HepG2 (cell line): ENCODE measurements around the gene PRKCE. TPM values are rescaled to one million over a fixed set of nuclear protein-coding genes. Genes with fewer than 3 reads are reported as not detected.

Source experiments
- ATAC-seq: fragments of 200-7000 bp; cut with Tn5 transposase; 3 replicates; pipeline ENCODE4 v1.9.1; 2020; ENCODE audit warnings: mild to moderate bottlenecking, moderate library complexity
- BruUV-seq: library from RNA; stranded (reverse); fragments of 400-500 nt; replicated peaks from 2 replicates; lab custom pipeline; 2021; lab: Mats Ljungman, UMichigan
- CTCF ChIA-PET: fragments of 300-600 bp; formaldehyde crosslinking; extraction: SDS; loops from one replicate; lab custom pipeline; 2021; ENCODE audit warnings: low total read pairs, inconsistent platforms, low intra/inter-chr PET ratio; lab: Yijun Ruan, JAX
- POLR2A ChIA-PET: fragments of 350-600 bp; sonication (Branson Sonifier 250); formaldehyde crosslinking; loops from one replicate; lab custom pipeline; 2020; ENCODE audit warnings: antibody characterized with exemption, inconsistent platforms; lab: Yijun Ruan, JAX
- DNase-seq: peaks from one replicate; pipeline ENCODE4 v3.0.0-alpha.2; 2015; ENCODE audit warnings: low spot score
- FAIRE-seq: peaks from 3 replicates; lab custom pipeline; 2011; peaks lifted over from hg19 to GRCh38; lab: Jason Lieb, UNC
- H2AFZ ChIP-seq: one replicate; pipeline ENCODE4 v1.6.1; 2011; ENCODE audit warnings: low read length, inconsistent platforms
- H3K27ac ChIP-seq: fragments of 300-600 bp; 3 replicates; pipeline ENCODE4 v1.8.0; 2011; ENCODE audit warnings: mixed run types, mild to moderate bottlenecking, mixed read lengths, low read length, inconsistent platforms; ENCODE audit not compliant: insufficient read depth; ENCODE audit errors: extremely low read length
- H3K27me3 ChIP-seq, 2 experiments: fragments of 200-600 bp in 1 of 2; 2 replicates in 1 of 2; 3 replicates in 1 of 2; pipeline versions ENCODE4 v1.6.0 to v1.8.0; 2011; ENCODE audit warnings: low read length in 2 of 2, mild to moderate bottlenecking in 2 of 2, moderate library complexity in 2 of 2, inconsistent platforms in 1 of 2; ENCODE audit not compliant: insufficient read depth in 2 of 2, control insufficient read depth in 1 of 2
- H3K36me3 ChIP-seq, 2 experiments: fragments of 200-600 bp in 1 of 2; replicated peaks in 1 of 2; 2 replicates in 1 of 2; 3 replicates in 1 of 2; pipeline versions ENCODE4 v1.5.1 to v1.8.0; 2011; ENCODE audit warnings: low read length in 2 of 2, inconsistent platforms in 1 of 2; ENCODE audit not compliant: insufficient read depth in 2 of 2, control insufficient read depth in 1 of 2
- H3K4me1 ChIP-seq: 2 replicates; pipeline ENCODE4 v1.5.1; 2012; ENCODE audit warnings: low read length, inconsistent platforms; ENCODE audit not compliant: insufficient read depth
- H3K4me2 ChIP-seq: 2 replicates; pipeline ENCODE4 v1.6.0; 2011; ENCODE audit warnings: low read depth, low read length, inconsistent platforms
- H3K4me3 ChIP-seq, 3 experiments: fragments of 200-600 bp in 1 of 3; sonication (generic), shearing (Covaris generic) in 1 of 3; replicated peaks in 1 of 3; 2 replicates each; pipeline ENCODE4 v1.5.1; 2011 to 2016; ENCODE audit warnings: low read length in 3 of 3, inconsistent platforms in 2 of 3, low read depth in 2 of 3, mild to moderate bottlenecking in 2 of 3, control low read depth in 1 of 3, mixed read lengths in 1 of 3; ENCODE audit not compliant: insufficient read depth in 1 of 3
- H3K79me2 ChIP-seq: one replicate; pipeline ENCODE4 v1.6.1; 2011; ENCODE audit warnings: low read length, inconsistent platforms; ENCODE audit not compliant: insufficient read depth
- H3K9ac ChIP-seq: 2 replicates; pipeline ENCODE4 v1.6.0; 2011; ENCODE audit warnings: mild to moderate bottlenecking, low read depth, low read length, inconsistent platforms; ENCODE audit not compliant: insufficient read depth
- H3K9me3 ChIP-seq: 2 replicates; pipeline ENCODE4 v1.5.1; 2012; ENCODE audit warnings: mild to moderate bottlenecking, low read length
- H4K20me1 ChIP-seq: 2 replicates; pipeline ENCODE4 v1.6.0; 2011; ENCODE audit warnings: inconsistent platforms, mild to moderate bottlenecking, low read length, moderate library complexity; ENCODE audit not compliant: insufficient read depth
- EZH2 ChIP-seq: conservative IDR thresholded peaks from 2 replicates; pipeline ENCODE4 v1.6.1; 2012; ENCODE audit warnings: mild to moderate bottlenecking, low read depth, low read length, moderate library complexity
- FOXJ3 ChIP-seq: sonication (generic); formaldehyde crosslinking; IDR thresholded peaks from 2 replicates; pipeline ENCODE4 v1.4.0; 2020; ENCODE audit warnings: missing genetic modification reagents, mild to moderate bottlenecking, borderline replicate concordance
- JUNB ChIP-seq: sonication (generic); formaldehyde crosslinking; IDR thresholded peaks from 2 replicates; pipeline ENCODE4 v1.8.0; 2022; ENCODE audit warnings: missing genetic modification reagents, mild to moderate bottlenecking, borderline replicate concordance
- ZNF138 ChIP-seq: sonication (generic); formaldehyde crosslinking; IDR thresholded peaks from 2 replicates; pipeline ENCODE4 v1.5.0; 2020; ENCODE audit warnings: mild to moderate bottlenecking, low read depth, missing genetic modification reagents
- ZNF362 ChIP-seq: sonication (generic); formaldehyde crosslinking; IDR thresholded peaks from 2 replicates; pipeline ENCODE4 v1.4.0; 2020; ENCODE audit warnings: missing genetic modification reagents, mild to moderate bottlenecking, borderline replicate concordance
- ZNF567 ChIP-seq: sonication (generic); formaldehyde crosslinking; IDR thresholded peaks from 2 replicates; pipeline ENCODE4 v1.8.1; 2023; ENCODE audit warnings: mild to moderate bottlenecking, missing genetic modification reagents, borderline replicate concordance
- ZSCAN21 ChIP-seq: sonication (generic); formaldehyde crosslinking; IDR thresholded peaks from 2 replicates; pipeline ENCODE4 v1.8.0; 2022; ENCODE audit warnings: mild to moderate bottlenecking, missing genetic modification reagents, moderate library complexity, borderline replicate concordance
- WGBS: methylation state at CpG from one replicate; pipeline ENCODE4 v1.1.6; 2017; ENCODE audit warnings: low lambda C conversion rate; 5-methylcytosine and 5-hydroxymethylcytosine counted together
- in situ Hi-C: cut with HindIII; loops from 2 replicates; pipeline ENCODE4 v1.10.0; 2017; ENCODE audit warnings: low pct_unique_long_range_greater_than_20kb; ENCODE audit not compliant: extremely low pct_ligation_motif_present
- intact Hi-C: fragments of 100-400 bp; cut with micrococcal nuclease; formaldehyde crosslinking; loops from one replicate; pipeline ENCODE4 v1.10.0; 2022; ENCODE audit not compliant: unreplicated experiment
- polyA plus RNA-seq, 8 experiments: library from polyadenylated mRNA; depleted of rRNA in 3 of 8; stranded (reverse) in 7 of 8; unstranded in 1 of 8; fragments of >200 nt; fragmentation: Illumina TruSeq in 4 of 8; extraction: Trizol in 4 of 8; gene quantifications; 2 replicates each; pipeline versions ENCODE4 v1.2.1 to v1.2.3, GENCODE V29; 2011 to 2016; ENCODE audit warnings: low read depth in 4 of 8, missing spikeins in 1 of 8, mixed read lengths in 1 of 8; ENCODE audit not compliant: insufficient read depth in 1 of 8
- total RNA-seq, 5 experiments: library from RNA; depleted of rRNA; stranded (reverse); fragments of >200 nt; fragmentation: Illumina TruSeq; extraction: Trizol; gene quantifications; 2 replicates each; pipeline ENCODE4 v1.2.3, GENCODE V29; 2016; ENCODE audit warnings: low read depth in 1 of 5
- TF ChIP-seq, protein P1 (sequence below): sonication (generic); formaldehyde crosslinking; IDR thresholded peaks from 2 replicates; pipeline ENCODE4 v1.4.0; 2020; ENCODE audit warnings: missing genetic modification reagents, borderline replicate concordance

Gene PRKCE
- total and polyA plus RNA-seq, 2 of the 13 experiments (the other 11 are each of a cell fraction or from before 2014, with no cell fraction given) = 1.0 to 3.9 TPM

DNA sequence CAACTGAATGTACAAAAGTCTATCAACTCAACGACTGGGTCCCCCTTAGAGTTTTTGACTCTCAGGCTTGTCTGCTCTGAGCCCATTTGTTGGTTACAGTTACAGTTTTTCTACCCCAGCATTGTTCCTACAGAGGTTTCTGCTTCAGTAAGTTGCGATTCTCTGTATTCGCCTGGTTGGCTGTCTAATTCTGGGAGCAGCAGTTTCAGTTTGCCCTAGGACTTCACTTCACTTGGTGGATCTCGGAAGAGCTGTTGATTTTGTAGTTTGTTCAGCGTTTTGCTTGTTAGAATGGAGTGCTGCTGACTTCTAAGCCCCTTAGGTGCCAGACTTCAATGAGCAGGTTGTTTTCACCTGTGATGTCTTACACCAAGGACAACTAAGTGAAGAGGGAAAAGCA lies 349.2 kb downstream of the PRKCE start:
- H3K79me2 ChIP-seq = no peaks in the 10 kb centered on the region
- no peak for DNase-seq
- no peak overlapping the region for H2AFZ ChIP-seq
- no peaks in the 10 kb centered on the region for H3K36me3 ChIP-seq
- ATAC-seq = no peak
- H3K4me1 ChIP-seq = peaks cover 34% of the 10 kb centered on the region
- POLR2A ChIA-PET = no interaction called here
- CTCF ChIA-PET = no interaction called here
- FAIRE-seq = no peak
- H3K9ac ChIP-seq = no peak overlapping the region
- intact Hi-C loops = no loop called here
- H4K20me1 ChIP-seq = no peaks in the 10 kb centered on the region
- no peak overlapping the region for H3K27ac ChIP-seq
- H3K4me3 ChIP-seq = no peak overlapping the region
- H3K4me2 ChIP-seq = no peak overlapping the region
- BruUV-seq = no TSS peak
- no peak for TF ChIP-seq ZNF362 (CRISPR knock-in tag)
- no peak for TF ChIP-seq ZSCAN21 (CRISPR knock-in tag)
- no peak for TF ChIP-seq ZNF138
- no peak for TF ChIP-seq EZH2
- TF ChIP-seq FOXJ3 (CRISPR knock-in tag) = no peak
- no peak for TF ChIP-seq ZNF567 (CRISPR knock-in tag)
- TF ChIP-seq JUNB (CRISPR knock-in tag) = no peak
- TF ChIP-seq, protein P1, sequence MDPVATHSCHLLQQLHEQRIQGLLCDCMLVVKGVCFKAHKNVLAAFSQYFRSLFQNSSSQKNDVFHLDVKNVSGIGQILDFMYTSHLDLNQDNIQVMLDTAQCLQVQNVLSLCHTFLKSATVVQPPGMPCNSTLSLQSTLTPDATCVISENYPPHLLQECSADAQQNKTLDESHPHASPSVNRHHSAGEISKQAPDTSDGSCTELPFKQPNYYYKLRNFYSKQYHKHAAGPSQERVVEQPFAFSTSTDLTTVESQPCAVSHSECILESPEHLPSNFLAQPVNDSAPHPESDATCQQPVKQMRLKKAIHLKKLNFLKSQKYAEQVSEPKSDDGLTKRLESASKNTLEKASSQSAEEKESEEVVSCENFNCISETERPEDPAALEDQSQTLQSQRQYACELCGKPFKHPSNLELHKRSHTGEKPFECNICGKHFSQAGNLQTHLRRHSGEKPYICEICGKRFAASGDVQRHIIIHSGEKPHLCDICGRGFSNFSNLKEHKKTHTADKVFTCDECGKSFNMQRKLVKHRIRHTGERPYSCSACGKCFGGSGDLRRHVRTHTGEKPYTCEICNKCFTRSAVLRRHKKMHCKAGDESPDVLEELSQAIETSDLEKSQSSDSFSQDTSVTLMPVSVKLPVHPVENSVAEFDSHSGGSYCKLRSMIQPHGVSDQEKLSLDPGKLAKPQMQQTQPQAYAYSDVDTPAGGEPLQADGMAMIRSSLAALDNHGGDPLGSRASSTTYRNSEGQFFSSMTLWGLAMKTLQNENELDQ (CRISPR knock-in tag) = no peak
- TF ChIP-seq, all 625 proteins: peak for 0
- no peaks in the 10 kb centered on the region for H3K9me3 ChIP-seq
- in situ Hi-C loops = no loop called here
- WGBS = 96% methylated on average over 5 of the region's 5 CpGs
- no peaks in the 10 kb centered on the region for H3K27me3 ChIP-seq
